GM21526 (cell line): ENCODE results near the gene CAPRIN1.

Experiments used
- ATAC-seq: cut with Tn5 transposase; IDR thresholded peaks from one replicate; pipeline ENCODE4 v1.9.1; 2021; ENCODE audit warnings: moderate library complexity; ENCODE audit not compliant: unreplicated experiment, low FRiP score

CAPRIN1 gene

DNA sequence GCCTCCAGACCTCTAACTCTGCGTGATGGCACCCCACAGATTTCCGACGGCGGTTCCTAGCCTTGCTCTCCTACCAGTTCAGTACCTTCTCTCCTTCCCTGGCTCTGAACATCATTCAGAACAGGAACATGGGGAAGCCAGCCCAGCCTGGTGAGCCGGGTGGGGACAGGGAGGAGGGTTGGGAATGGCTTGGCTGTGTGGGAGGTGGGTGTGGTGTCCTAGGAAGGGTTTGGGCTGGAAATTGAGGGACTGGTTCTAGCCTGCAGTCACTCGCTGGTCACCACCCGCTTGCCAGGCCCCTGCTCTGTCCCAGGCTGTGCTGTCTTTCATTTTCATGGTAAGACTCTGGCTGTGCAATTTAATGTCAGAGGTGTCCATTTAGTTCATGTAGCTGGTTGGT lies 87.8 kb downstream of the CAPRIN1 start:
- ATAC-seq, result no peak

DNA sequence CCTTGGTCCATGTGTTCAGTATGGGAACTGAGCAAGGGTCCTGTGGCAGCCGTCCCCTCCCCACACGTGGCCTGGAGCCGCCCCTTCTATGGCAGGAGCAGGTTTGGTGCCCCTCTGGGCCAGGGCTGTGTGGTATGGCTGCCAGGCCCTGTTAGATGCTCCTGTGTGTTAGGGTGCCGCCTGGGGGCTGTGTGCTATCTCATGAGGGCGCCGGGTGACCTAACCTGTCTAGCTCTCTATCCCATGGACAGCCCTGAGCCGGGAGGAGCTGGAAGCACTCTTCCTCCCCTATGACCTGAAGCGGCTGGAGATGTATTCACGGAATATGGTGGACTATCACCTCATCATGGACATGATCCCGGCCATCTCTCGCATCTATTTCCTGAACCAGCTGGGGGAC lies 88.6 kb downstream of the CAPRIN1 start:
- no peak for ATAC-seq

DNA sequence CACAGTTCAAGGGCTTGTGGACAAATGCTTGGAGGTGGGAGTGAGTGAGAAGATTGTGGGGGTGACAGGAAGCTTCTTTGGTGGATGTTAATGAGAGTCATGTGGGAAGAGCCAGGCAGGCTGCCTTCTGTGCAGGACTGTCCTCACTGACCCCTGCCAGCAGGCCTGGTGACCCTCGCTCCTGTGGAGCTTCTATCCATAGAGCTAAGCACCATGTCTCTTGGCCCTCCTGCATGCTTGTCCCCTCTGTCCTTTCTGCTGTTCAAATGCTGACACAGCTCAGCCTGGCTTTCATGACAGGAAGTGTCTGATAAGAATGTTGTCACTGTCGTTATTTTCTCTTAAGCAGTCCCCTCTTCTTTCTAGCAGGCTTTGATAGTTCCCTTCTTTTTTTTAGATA lies 91.5 kb downstream of the CAPRIN1 start:
- no peak for ATAC-seq

DNA sequence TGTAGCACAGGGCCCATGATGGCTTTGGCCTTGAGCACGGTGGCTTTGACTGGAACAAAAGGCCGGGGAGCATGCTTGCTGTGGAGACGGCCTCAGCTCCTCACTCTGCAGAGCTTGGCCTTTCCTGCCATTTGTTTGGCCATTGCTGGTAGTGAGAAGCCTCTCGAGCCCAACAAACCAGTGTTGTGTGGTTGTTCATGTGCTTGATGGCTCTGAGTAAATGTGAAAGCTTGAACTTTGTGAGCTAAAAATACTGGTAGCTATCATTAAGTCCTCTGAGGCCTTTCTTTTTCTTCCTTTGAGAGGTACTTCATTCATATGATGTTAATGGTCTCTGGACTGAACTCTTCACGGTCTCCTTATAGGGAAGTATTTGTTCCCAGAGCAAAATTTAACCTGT lies 93.5 kb downstream of the CAPRIN1 start:
- ATAC-seq, result peak; percentile 71

DNA sequence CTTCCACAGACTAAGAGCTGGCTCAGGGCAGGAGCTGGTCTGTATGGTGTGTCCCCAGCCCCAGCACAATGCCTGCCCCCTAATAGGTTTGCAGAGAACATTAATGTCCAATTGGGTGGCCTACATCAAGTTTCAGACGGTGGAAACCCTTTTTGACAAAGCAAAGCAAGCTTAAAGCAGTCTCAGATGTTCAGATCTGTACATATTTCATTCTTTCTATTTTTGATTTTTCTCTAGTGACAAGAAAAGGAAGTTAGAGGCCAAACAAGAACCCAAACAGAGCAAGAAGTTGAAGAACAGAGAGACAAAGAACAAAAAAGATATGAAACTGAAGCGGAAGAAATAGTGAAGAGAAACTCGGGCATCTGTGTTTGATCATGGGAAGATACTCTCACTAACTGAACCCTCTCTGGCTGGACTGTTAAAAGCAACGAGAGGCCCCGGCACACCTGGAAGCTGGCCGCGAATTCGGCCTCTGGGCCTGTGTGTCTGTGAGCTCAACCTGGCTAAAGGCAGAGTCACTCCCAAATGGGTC lies 94.4 kb downstream of the CAPRIN1 start:
- peak; percentile 48 for ATAC-seq

DNA sequence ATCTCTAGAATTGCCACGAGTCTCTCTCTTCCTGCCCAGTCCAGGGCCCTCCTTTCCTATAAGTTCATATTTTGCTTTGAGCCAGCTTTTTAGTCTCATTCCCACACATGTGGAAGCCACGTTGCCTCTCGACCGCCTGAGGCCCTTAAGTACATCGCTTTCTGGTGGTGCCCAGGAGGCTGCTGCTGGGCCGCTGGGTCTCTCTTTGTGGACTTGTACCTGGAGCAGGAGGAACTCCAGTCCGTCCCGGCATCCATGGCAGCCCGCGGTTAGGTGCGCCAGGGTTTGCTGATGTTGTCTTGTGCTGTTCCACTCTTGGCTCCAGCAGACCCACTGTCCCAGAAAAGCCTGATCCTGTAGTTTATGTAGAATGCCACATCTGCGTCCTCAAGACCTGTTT lies 94.9 kb downstream of the CAPRIN1 start:
- no peak for ATAC-seq

DNA sequence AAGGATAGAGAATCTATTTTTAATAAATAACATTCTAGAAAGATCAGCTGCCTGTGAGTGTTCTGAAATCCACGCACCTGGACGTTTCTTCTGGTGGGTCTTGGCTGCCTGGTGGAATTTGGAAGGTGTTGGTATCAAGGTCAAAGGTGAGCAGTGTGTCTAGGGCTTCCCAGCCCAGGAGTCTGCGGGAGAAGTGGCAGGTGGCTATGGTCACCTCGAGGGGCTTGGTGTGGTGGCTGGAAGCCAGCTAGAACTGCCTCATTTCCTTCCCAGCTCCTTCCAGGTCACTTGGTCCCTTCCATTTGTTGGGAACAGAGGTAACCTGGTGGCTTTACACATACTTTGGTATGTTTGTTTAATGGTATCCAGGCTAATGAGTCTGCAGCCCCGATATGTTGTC lies 95.3 kb downstream of the CAPRIN1 start:
- ATAC-seq, result no peak

DNA sequence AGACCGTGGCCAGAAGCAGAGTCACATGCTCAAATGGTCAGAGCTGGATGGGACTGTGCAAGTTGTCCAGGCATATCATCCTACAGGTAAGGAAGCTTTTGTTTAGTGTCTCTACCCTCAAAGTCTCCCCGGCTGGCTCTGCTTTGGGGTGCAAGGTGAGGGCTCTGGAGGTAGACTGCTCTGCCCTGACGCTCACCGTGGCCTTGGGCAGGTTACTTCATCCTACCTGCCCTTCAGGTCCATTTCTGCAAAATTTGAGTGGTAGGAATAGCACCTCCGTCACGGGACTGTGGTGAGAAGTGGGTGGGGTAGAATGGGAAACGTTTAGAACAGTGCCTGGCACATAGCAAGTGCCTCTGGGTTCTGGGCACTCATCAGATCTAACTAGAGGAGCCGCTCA lies 96.0 kb downstream of the CAPRIN1 start:
- ATAC-seq, result no peak

DNA sequence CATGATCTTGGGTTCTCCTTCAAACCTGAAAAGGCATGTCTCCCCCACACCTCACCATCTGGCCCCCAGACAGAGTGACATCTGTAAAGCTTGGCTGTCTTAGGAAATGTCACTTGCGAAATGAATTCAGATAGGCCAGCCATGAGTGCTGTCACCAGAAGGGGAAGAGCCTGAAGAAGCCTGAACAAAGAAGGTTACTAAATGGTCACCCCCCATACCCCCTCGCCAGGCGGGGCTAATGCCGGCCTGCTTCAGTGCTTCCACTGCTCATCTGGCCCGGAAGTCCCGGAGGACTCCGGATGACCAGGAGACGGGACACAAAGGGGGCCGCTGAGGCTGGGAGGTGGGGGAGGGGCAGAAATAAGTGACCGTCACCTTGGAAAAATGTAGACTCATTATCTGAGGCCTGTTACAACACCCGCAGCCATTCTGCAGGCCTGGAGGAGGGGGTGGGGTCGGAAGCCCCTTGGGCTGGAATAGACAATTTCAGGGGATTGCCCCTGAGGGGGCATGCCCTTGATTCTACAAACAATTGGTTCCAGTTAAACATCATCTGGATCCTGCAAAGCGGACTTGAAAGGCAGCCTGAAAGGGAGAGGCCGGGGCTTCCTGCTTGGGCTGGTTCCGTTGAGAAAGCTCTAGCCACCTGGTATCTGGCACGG lies 97.1 kb downstream of the CAPRIN1 start:
- no peak for ATAC-seq

DNA sequence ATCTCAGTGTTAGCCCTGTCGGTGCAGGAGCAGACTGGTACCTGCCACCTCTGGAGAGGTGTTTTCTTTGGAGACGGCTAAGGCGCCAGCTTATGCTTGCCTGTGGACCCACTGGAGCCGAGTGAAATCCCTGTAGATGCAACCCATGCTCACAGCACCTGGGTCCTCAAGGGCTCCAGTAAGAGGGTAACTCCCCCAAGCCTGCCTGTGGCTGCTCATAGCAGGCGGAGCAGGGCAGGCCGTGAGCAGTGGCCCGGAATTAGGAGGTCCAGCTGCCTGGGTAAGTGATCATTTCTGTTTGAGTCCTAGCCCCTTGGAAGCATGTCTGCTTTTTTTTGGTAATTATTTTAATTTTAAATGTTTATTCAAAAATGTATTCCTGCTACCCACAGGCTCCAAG lies 97.7 kb downstream of the CAPRIN1 start:
- ATAC-seq, result no peak

DNA sequence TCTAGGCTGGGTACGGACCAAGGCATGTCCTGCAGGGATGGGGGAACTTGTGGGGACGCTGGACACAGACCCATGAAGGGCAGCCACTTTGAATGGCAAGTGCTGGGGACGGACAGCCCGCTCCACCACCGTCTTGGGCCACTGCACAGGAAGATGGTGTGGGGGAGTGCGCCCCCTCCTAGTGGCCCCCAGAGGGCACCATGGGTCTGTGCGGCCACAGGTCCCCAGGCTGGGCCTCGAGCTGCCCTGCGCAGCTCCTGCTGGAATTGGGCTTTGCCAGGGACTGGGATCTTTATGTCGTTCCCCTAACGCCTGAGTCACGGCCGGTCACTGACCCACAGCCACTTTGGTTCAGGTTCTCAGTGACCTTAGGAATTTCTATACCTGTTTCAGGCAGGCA lies 98.3 kb downstream of the CAPRIN1 start:
- no peak for ATAC-seq

DNA sequence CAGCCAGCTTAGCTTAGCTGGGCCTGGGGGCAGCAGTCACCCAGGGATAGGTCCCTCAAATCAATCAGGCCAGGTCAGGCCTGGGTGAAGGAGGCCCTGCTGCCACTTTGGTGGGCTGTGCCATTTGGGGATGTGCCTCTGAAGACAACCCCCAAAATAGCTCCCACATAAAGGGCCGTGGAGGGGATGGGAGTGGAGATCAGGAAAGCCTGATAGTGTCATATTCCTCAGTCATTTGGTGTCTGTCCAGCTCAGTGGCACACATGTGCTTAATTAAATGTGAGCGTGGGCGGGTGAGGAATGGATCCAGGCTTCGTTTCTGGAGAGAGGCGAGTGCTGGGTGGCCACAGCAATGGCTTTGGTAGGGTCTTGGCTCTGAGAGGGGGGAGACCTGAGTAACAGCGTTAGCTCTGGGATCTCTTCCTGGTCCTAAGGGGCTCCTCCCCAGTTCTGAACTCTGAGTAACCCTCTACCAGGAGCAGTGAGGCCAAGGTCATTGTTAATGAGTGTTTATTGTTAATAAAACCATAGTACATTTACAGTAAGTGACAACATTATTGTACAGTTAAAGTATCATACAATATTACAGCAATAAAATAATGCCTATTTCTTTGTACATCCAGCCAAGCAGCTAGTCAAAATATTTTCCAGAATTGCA lies 99.1 kb downstream of the CAPRIN1 start:
- ATAC-seq, result no peak
